NCI-H2227 (cell line): ENCODE data around the gene MCC.
A peak's percentile ranks its signal among the peaks of the same experiment; 100 is the strongest.

Experiments
- DNase-seq: peaks from one replicate; lab custom pipeline; 2025; ENCODE audit not compliant: unreplicated experiment; lab: John Stamatoyannopoulos, UW

MCC gene

GRCh38 chr5:113042491-113043243, 445.6 kb downstream of the MCC start:
- DNase-seq = no peak

GRCh38 chr5:113040672-113041260, 447.5 kb downstream of the MCC start:
- DNase-seq = no peak

- no peak for DNase-seq
Observed at GRCh38 chr5:113039934-113040285, 448.3 kb downstream of the MCC start.

GRCh38 chr5:113039229-113039933, 448.9 kb downstream of the MCC start:
- DNase-seq = no peak

GRCh38 chr5:113038714-113039113, 449.5 kb downstream of the MCC start:
- DNase-seq = no peak

GRCh38 chr5:113038136-113038535, 450.1 kb downstream of the MCC start:
- no peak for DNase-seq

- DNase-seq = no peak
Observed at GRCh38 chr5:113036826-113037225, 451.4 kb downstream of the MCC start.

- no peak for DNase-seq
Observed at GRCh38 chr5:113036321-113036720, 451.9 kb downstream of the MCC start.

GRCh38 chr5:113035096-113035495, 453.2 kb downstream of the MCC start:
- no peak for DNase-seq

GRCh38 chr5:113034182-113034773, 454.0 kb downstream of the MCC start:
- peak; percentile 79 for DNase-seq

GRCh38 chr5:113031557-113031956, 456.7 kb downstream of the MCC start:
- no peak for DNase-seq

GRCh38 chr5:113031104-113031503, 457.1 kb downstream of the MCC start:
- DNase-seq = no peak

- DNase-seq = no peak
Observed at GRCh38 chr5:113029614-113030013, 458.6 kb downstream of the MCC start.

- DNase-seq = no peak
Observed at GRCh38 chr5:113027431-113027830, 460.8 kb downstream of the MCC start.

GRCh38 chr5:113027015-113027414, 461.2 kb downstream of the MCC start:
- no peak for DNase-seq

- no peak for DNase-seq
Observed at GRCh38 chr5:113026211-113026610, 462.0 kb downstream of the MCC start.

GRCh38 chr5:113025596-113025995, 462.7 kb downstream of the MCC start:
- no peak for DNase-seq

- DNase-seq = no peak
Observed at GRCh38 chr5:113024076-113024697, 464.1 kb downstream of the MCC start.

- DNase-seq = no peak
Observed at GRCh38 chr5:113022661-113023060, 465.6 kb downstream of the MCC start.

- DNase-seq = no peak
Observed at GRCh38 chr5:113020461-113021273, 467.6 kb downstream of the MCC start.
